ENCODE data around the gene MYBL2.

Gene MYBL2

DNA sequence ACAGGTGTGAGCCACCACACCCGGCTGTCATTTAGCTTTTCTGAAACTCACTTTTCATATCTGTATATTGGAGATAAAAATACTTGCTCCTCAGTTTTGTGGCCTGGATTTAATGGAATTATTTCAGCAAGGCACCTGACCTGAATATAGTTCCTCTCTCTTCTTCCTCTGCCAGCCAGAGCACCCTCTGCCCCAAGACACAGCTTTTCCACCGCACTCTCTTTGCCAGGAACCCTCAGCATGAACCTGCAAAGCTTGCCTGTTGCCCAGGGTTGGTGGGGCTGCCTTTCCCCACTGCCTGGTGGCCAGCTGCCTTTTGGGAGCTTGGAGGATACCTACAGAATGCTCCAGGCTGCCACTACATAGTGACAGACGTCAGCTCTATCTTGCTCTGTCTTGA is 56.8 kb downstream of the MYBL2 start:
- no peak for DNase-seq

DNA sequence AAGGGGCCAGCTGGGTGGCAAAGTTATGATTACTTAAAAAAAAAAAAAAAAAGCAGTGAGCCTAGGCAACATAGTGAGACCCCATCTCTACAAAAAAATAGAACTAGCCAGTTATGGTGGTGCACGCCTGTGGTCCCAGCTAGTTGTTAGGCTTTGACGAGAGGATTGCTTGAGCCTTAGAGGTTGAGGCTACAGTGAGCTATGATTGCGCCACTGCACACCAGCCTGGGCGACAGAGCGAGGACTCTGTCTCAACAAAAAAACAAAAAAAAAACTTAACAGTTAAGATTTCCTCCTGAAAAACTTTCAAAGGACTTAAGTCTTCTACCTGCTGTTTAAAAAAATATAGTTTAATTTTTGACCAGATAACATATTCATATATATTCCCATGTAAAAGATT is 57.5 kb downstream of the MYBL2 start:
- no peak for DNase-seq

GRCh38 chr20:43725666-43726065 is 58.8 kb downstream of the MYBL2 start:
- no peak for DNase-seq

GRCh38 chr20:43726333-43726732 is 59.4 kb downstream of the MYBL2 start:
- no peak for DNase-seq

- DNase-seq: peak; percentile 60
These were observed 60.0 kb downstream of the MYBL2 start, which contains the start of gene GTSF1L for GRCh38 chr20:43726811-43727338. Gene GTSF1L, minus strand, starts transcription at chr20:43727002. Its CDS starts 308 bp downstream, at chr20:43726694.

GRCh38 chr20:43727980-43728590 is 61.2 kb downstream of the MYBL2 start:
- no peak for DNase-seq

DNA sequence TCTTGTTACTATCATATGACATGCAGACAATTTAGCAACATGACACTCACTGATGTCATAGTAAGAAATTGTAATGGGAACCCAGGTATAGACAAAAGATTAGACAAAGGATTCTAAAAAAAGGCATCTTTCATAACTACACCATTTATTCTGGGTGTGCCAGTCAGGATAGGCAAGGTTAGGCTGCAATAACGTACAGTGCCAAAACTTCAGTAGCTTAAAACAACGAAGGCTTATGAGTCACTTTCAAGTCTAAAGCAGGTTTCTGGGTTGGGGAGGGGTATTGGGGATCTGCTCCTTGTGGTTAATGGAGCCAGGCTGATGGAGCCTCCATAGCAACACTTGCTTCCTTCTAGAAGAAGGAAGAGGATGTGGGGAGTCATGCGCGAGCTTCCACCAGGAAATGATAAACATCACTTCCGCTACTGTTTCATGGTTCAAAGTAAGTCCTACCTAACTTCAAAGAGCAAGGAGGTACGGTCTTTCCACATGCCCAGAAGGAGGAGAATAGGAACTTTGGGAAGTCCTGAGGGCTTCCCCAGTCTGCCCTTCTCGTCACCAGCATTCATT is 61.9 kb downstream of the MYBL2 start:
- no peak for DNase-seq

DNA sequence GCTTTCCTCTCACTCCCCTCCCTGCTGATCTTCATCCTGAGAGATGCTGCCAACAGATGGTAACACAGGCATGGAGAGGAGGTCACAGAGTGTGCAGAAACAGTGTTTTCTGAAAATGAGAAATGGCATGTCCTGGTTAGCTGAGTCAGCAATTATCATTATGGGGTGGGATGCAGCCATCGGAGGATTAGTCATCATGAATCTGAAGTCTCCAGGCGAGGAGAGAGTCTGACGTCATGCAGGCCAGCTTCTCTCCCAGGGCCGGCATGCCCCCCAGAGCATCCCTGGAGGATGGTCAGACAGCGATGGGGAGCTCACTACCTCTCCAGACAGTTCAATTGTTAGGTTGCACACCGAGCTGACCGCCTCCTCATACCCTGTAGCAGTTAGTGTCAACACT is 64.6 kb downstream of the MYBL2 start:
- DNase-seq: peak; percentile 66

DNA sequence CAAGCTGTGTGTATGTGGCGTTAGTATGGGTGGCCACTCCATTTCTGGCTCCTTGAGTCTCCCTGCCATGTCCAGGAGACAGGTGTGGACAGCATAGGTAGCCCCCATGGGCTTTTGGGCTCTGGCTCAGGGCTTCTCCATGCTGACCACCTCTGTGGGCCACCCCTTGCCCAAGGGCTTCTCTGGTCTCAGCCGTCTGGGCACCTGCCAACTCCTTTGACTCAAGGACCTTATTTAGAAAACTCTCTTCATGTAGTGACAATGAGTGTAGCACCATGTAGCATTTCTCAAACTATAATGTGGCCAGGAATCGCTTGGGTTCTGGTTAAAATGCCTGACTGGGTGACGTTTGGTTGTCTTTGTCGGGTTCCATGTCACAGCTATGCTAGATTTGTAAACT is 65.0 kb downstream of the MYBL2 start:
- DNase-seq: no peak

GRCh38 chr20:43736588-43737158 is 69.8 kb downstream of the MYBL2 start:
- DNase-seq: no peak

GRCh38 chr20:43737925-43738324 is 71.0 kb downstream of the MYBL2 start:
- DNase-seq: no peak

DNA sequence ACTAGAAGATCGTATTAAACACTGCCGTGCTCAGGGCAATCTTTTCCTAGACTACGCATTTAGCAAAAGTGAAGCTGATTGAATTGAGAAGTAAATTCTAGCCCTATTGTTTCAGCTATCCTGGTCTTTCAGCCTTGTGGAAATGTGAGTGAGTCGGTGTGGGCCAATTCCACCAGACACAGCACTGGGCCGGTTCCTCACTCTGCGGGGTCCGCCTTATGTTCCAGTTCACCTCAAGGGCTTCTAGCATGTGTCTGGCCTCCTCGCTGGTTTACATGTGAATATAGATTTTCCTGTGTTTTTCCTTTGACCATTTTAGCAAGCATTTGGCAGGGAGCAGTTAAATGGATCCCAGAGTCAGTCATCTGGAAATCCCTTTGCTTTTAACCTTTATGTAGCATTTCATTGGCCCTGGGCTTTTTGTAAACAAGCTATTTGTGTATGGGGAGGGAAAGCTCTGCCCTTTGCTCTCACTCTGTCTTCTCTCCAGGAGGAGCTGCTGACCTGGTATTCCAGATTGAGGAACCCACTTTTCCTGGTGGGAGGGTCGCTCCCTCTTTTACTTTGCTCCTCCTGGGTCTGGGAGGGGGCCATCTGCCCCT is 72.3 kb downstream of the MYBL2 start:
- DNase-seq: no peak

DNA sequence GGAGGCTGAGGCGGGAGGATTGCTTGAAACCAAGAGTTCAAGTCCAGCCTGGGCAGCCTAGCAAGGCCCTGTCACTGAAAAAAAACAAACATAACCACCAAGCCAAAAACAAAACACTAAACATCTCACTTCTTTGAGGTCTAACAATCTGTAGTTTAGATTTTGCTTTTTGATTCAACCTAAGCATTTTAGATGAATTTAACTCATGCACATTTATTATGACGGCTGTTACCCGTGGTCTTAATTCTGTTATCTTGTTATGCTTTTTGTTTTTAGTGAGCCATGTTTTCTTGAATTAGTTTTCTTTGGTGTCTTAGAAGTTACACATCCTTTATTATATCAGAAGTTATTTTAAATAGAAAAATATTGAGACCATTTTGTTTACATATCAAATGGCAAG is 73.7 kb downstream of the MYBL2 start:
- no peak for DNase-seq

- peak; percentile 46 for DNase-seq
These were observed 77.3 kb downstream of the MYBL2 start for GRCh38 chr20:43744151-43744611.

- no peak for DNase-seq
These were observed 78.2 kb downstream of the MYBL2 start for GRCh38 chr20:43744966-43745730.

GRCh38 chr20:43746344-43747137 is 79.6 kb downstream of the MYBL2 start:
- no peak for DNase-seq

- no peak for DNase-seq
These were observed 81.4 kb downstream of the MYBL2 start for GRCh38 chr20:43748274-43748673.

GRCh38 chr20:43749734-43750294 is 82.9 kb downstream of the MYBL2 start:
- DNase-seq: peak; percentile 86

DNA sequence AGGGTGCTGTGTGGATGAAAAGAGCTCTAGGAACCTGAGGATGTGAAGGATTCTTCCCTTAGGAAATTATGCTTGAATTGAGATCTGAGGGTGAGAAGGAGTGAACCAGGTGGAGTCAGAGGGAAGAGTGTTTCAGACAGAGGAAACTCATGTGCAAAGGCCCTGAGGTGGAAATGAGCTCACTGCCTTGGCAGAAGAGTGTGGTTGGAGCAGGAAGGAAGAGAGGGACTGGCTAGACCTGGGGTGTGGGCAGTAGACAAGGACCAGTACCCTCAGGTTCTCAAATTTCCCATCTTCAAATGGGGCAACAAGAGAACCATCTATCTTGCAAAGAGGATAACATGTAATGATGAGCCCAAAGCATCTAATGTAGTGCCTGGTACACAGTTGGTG is 83.9 kb downstream of the MYBL2 start:
- DNase-seq: no peak

DNA sequence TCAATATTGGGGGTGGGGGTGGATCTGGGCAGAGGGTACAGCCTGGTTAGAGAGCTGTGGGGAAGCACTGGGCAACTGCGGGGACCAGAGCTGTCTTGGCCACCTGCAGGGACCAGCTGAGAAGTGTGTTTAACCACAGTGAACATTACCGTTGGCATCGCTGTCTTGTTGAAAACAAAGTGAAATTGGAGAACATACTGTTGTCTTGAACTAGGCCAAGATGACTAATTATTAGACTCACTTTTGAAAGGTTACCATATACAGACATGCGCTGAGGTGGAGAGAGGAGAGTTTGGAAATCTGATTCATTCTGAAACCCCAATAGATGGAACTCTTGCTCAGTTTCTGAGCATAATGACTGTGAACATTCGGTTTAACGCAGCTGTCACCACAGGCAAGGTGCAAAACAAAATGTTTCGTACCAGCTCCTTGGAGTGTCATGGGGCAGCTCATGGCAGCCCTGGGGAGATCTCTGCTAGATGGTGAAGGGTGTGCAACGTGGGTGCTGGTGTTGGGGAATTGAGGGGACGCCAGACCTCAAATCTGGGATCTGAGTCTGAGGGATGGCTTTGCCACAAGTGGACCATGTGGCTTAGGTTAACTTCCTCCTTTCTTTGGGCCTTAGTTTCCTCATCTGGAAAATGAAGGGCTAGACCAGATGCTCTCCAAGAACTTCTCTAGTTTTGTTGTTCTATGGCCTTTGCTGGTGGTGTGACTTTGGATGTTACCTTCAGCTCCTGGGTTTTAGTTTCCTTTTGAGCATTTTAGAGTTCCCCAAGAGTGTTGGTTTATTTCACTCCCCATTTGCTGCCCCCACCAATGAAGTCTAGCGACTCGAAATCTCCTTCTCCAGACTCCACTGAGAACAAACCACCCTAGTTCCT is 84.5 kb downstream of the MYBL2 start:
- DNase-seq: peak; percentile 52

DNA sequence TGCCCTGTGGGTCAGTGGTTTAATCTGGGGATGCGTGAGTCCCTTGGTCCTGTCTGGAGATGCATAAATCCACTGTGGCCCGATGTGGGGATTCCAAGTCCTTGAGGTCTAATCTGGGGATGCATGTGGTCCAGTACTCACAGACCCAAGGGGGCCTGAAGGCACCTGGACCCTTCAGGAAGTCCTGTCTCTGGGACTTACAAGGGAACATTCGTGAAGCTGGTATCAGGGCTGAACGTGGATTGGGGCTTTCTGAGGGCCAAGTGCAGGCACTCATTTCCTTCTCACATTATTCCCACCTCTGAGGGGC is 85.1 kb downstream of the MYBL2 start:
- DNase-seq: no peak
